Measurements from ENCODE around the gene SMIM44.

DNA sequence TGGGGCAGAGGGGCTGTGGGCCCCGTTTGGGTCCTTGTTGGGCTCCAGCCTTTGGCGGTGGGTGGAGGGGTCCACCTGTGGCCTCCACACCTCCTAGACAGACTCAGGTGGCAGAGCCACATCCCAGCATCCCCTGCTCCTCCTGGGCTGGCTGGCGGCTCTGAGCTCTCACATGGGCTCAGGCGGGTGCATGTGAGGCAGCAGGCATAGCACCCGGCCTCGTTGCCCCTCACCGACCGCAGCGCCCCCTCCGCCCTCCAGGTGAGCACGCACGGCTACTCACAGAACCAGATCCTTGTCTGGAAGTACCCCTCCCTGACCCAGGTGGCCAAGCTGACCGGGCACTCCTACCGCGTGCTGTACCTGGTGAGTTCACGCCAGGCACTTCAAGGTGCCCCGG is 49.8 kb upstream of the SMIM44 start:
- no peak for TF ChIP-seq CTCF (IDR thresholded peaks at IDR 0.05; ENCODE audit: low read length)
- no peak for TF ChIP-seq EZH2 (IDR thresholded peaks at IDR 0.05; ENCODE audit: borderline replicate concordance, low read length)

Measured in OCI-LY1 (cell line).